Measurements from ENCODE around the gene EML6.
"Not testable (repeated sequence)": the region's sequence is repeated elsewhere in the genome, so short reads cannot be mapped to it uniquely, and the experiment has no call there.

Gene EML6

GRCh38 chr2:54871457-54872107 lies 148.1 kb downstream of the EML6 start:
- no peak overlapping the region for H3K4me3 ChIP-seq (ENCODE audit: control insufficient read depth, low read depth, low read length)
- peak; percentile 78 for DNase-seq (ENCODE audit: low read depth)
- no peak for TF ChIP-seq CTCF (conservative IDR thresholded peaks at IDR 0.05; ENCODE audit: control insufficient read depth, insufficient read depth, low read depth, low read length)

- no peak for TF ChIP-seq CTCF (conservative IDR thresholded peaks at IDR 0.05; ENCODE audit: control insufficient read depth, insufficient read depth, low read depth, low read length)
- DNase-seq (ENCODE audit: low read depth), result no peak
- no peak overlapping the region for H3K4me3 ChIP-seq (ENCODE audit: control insufficient read depth, low read depth, low read length)
Observed at GRCh38 chr2:54872780-54873179, 149.3 kb downstream of the EML6 start.

- not testable (repeated sequence) for H3K4me3 ChIP-seq (ENCODE audit: control insufficient read depth, low read depth, low read length); DNase-seq (ENCODE audit: low read depth)
Observed at GRCh38 chr2:54873236-54873635, 149.8 kb downstream of the EML6 start.

- DNase-seq (ENCODE audit: low read depth), result peak; percentile 19
Observed at GRCh38 chr2:54876764-54877163, 153.3 kb downstream of the EML6 start.

GRCh38 chr2:54878182-54878581 lies 154.7 kb downstream of the EML6 start:
- no peak for TF ChIP-seq CTCF (conservative IDR thresholded peaks at IDR 0.05; ENCODE audit: control insufficient read depth, insufficient read depth, low read depth, low read length)
- no peak for DNase-seq (ENCODE audit: low read depth)
- no peak overlapping the region for H3K4me3 ChIP-seq (ENCODE audit: control insufficient read depth, low read depth, low read length)

More at GRCh38 chr2:54876764-54877163, 153.3 kb downstream of the EML6 start:
- no peak for TF ChIP-seq CTCF (conservative IDR thresholded peaks at IDR 0.05; ENCODE audit: control insufficient read depth, insufficient read depth, low read depth, low read length)
- H3K4me3 ChIP-seq (ENCODE audit: control insufficient read depth, low read depth, low read length), result no peak overlapping the region

GRCh38 chr2:54879032-54879431 lies 155.6 kb downstream of the EML6 start:
- DNase-seq (ENCODE audit: low read depth), result no peak
- TF ChIP-seq CTCF (conservative IDR thresholded peaks at IDR 0.05; ENCODE audit: control insufficient read depth, insufficient read depth, low read depth, low read length), result no peak
- no peak overlapping the region for H3K4me3 ChIP-seq (ENCODE audit: control insufficient read depth, low read depth, low read length)

- no peak overlapping the region for H3K4me3 ChIP-seq (ENCODE audit: control insufficient read depth, low read depth, low read length)
- TF ChIP-seq CTCF (conservative IDR thresholded peaks at IDR 0.05; ENCODE audit: control insufficient read depth, insufficient read depth, low read depth, low read length), result no peak
- no peak for DNase-seq (ENCODE audit: low read depth)
Observed at GRCh38 chr2:54879598-54880332, 156.3 kb downstream of the EML6 start.

All from fibroblast of mammary gland (primary cell).